Panc1 (cell line): ENCODE results near the gene COL6A3.

Source experiments
- POLR2AphosphoS5 ChIP-seq: IDR thresholded peaks from 2 replicates; pipeline ENCODE4 v1.6.1; 2012; ENCODE audit warnings: mild to moderate bottlenecking, low read depth, low read length, moderate library complexity
- SIN3A ChIP-seq: IDR thresholded peaks from 2 replicates; pipeline ENCODE4 v1.6.1; 2012; ENCODE audit warnings: low read depth, mild to moderate bottlenecking, low read length, moderate library complexity, borderline replicate concordance; ENCODE audit not compliant: insufficient read depth
- TCF7L2 ChIP-seq: IDR thresholded peaks from 2 replicates; pipeline ENCODE4 v1.6.1; 2011; ENCODE audit warnings: mild to moderate bottlenecking, low read depth, low read length, inconsistent platforms
- TF ChIP-seq, protein P1 (sequence below): fragments of 450-650 bp; IDR thresholded peaks from 2 replicates; pipeline ENCODE4 v1.5.1; 2017; ENCODE audit warnings: mild to moderate bottlenecking
- TF ChIP-seq, protein P2 (sequence below), 2 experiments: IDR thresholded peaks; 2 replicates each; pipeline ENCODE4 v1.6.1; 2011 to 2012; ENCODE audit warnings: low read depth in 2 of 2, control low read depth in 1 of 2, low read length in 1 of 2, mild to moderate bottlenecking in 1 of 2, moderate library complexity in 1 of 2; ENCODE audit not compliant: insufficient read depth in 1 of 2

GRCh38 chr2:237392186-237392585, 21.8 kb downstream of the COL6A3 start:
- TF ChIP-seq SIN3A (no peak), POLR2AphosphoS5 (no peak), TCF7L2 (no peak)
- TF ChIP-seq, protein P1, sequence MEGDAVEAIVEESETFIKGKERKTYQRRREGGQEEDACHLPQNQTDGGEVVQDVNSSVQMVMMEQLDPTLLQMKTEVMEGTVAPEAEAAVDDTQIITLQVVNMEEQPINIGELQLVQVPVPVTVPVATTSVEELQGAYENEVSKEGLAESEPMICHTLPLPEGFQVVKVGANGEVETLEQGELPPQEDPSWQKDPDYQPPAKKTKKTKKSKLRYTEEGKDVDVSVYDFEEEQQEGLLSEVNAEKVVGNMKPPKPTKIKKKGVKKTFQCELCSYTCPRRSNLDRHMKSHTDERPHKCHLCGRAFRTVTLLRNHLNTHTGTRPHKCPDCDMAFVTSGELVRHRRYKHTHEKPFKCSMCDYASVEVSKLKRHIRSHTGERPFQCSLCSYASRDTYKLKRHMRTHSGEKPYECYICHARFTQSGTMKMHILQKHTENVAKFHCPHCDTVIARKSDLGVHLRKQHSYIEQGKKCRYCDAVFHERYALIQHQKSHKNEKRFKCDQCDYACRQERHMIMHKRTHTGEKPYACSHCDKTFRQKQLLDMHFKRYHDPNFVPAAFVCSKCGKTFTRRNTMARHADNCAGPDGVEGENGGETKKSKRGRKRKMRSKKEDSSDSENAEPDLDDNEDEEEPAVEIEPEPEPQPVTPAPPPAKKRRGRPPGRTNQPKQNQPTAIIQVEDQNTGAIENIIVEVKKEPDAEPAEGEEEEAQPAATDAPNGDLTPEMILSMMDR, result no peak
- TF ChIP-seq, protein P2, sequence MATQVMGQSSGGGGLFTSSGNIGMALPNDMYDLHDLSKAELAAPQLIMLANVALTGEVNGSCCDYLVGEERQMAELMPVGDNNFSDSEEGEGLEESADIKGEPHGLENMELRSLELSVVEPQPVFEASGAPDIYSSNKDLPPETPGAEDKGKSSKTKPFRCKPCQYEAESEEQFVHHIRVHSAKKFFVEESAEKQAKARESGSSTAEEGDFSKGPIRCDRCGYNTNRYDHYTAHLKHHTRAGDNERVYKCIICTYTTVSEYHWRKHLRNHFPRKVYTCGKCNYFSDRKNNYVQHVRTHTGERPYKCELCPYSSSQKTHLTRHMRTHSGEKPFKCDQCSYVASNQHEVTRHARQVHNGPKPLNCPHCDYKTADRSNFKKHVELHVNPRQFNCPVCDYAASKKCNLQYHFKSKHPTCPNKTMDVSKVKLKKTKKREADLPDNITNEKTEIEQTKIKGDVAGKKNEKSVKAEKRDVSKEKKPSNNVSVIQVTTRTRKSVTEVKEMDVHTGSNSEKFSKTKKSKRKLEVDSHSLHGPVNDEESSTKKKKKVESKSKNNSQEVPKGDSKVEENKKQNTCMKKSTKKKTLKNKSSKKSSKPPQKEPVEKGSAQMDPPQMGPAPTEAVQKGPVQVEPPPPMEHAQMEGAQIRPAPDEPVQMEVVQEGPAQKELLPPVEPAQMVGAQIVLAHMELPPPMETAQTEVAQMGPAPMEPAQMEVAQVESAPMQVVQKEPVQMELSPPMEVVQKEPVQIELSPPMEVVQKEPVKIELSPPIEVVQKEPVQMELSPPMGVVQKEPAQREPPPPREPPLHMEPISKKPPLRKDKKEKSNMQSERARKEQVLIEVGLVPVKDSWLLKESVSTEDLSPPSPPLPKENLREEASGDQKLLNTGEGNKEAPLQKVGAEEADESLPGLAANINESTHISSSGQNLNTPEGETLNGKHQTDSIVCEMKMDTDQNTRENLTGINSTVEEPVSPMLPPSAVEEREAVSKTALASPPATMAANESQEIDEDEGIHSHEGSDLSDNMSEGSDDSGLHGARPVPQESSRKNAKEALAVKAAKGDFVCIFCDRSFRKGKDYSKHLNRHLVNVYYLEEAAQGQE (IDR thresholded peaks at IDR 0.05; ENCODE audit: insufficient read depth in 1 of 2, low read depth in 2 of 2, low read length in 1 of 2), result no peak
